ENCODE measurements around the gene NDUFAF8. TPM values are rescaled to one million over a fixed set of nuclear protein-coding genes. Genes with fewer than 3 reads are reported as not detected.
"Not testable (repeated sequence)": the region's sequence is repeated elsewhere in the genome, so short reads cannot be mapped to it uniquely, and the experiment has no call there.

The NDUFAF8 gene
- total and polyA plus RNA-seq, 7 donors = 8.6 to 52.4 (median 30.0) TPM

DNA sequence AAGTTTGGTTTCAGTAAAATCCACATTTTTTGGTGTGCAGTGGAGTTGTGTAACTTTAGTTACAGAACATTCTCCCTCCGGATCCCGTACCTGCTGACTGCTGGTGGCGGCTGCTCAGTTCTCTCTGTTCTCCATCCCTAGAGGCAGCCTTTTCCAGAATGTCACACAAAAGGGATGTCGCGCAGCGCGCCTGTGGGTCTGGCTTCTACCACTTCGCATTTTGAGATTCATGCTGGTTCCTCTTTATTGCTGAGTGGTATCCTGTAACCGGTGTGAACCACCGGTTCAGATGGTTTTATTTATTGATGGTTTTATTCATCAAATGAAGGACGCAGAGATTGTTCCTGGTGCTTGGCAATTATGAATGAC, 15.4 kb upstream of the NDUFAF8 start:
- Histone ChIP-seq H3K36me3 (peaks cover 0 to 13% (median 0%) of the 10 kb centered on the region in 4 donors), H3K4me3 (peak overlapping the region; percentile 35 to 87 (median 80)), H3K9me3 (no peaks in the 10 kb centered on the region), H3K27ac (peak overlapping the region; percentile 19 to 63 (median 46)), H3K4me1 (peaks cover 0 to 25% (median 18%) of the 10 kb centered on the region in 4 donors), H3K27me3 (no peaks in the 10 kb centered on the region)
- intact Hi-C loops (cut with DNase I) = loop anchor here (1.0 to 10.0 kb wide), 2 partner anchors 16 to 189 kb away; partner anchors contain the start of genes BAIAP2, NDUFAF8 and TEPSIN
- no peak for TF ChIP-seq POLR2A (IDR thresholded peaks at IDR 0.05)
- no peak for TF ChIP-seq POLR2AphosphoS5 (IDR thresholded peaks at IDR 0.05)
- no peak for TF ChIP-seq EP300 (IDR thresholded peaks at IDR 0.05)
- no peak for DNase-seq
- WGBS, 2 donors = 16% methylated on average over 11 of the region's 11 CpGs

GRCh38 chr17:81227630-81228029, 11.5 kb upstream of the NDUFAF8 start:
- not testable (repeated sequence) for H3K4me3 ChIP-seq, H3K27ac ChIP-seq, DNase-seq, H3K27me3 ChIP-seq, H3K9me3 ChIP-seq
- intact Hi-C loops (cut with DNase I) = loop anchor here (10.0 kb wide), 1 partner anchor 193 kb away; the partner anchor contains the start of gene BAIAP2
- Histone ChIP-seq H3K4me1 (peaks cover 0 to 10% (median 4%) of the 10 kb centered on the region in 4 donors), H3K36me3 (peaks cover 7 to 44% (median 21%) of the 10 kb centered on the region in 4 donors)
- 60 to 82% methylated on average over 2 of the region's 2 CpGs for WGBS, 2 donors

DNA sequence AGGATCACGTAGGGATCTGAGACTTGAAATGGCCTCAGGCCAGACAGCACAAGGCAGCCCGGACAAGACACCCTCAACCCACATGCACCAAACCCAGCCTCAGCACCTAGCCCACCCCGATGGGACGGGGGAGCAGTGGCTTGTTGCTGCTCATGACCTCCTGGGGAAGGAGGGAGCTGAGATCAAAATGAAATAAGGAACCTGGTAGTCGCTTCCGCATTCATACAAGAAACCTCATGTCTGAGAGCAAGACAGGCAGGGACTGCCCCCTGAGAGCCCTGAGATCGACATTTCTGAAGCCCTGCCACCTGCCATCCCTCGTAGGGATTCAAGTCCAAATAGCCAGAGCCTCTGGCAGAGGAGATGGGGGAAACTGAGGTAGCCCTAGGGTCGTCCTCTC, 10.7 kb upstream of the NDUFAF8 start:
- DNase-seq = no peak
- H3K27ac ChIP-seq = no peak overlapping the region
- 72 to 79% methylated on average over 9 of the region's 9 CpGs for WGBS, 2 donors
- peaks cover 0 to 7% (median 2%) of the 10 kb centered on the region in 4 donors for H3K4me1 ChIP-seq
- no peaks in the 10 kb centered on the region for H3K27me3 ChIP-seq
- H3K36me3 ChIP-seq = peaks cover 15 to 52% (median 27%) of the 10 kb centered on the region in 4 donors
- intact Hi-C loops (cut with DNase I) = loop anchor here (10.0 kb wide), 1 partner anchor 194 kb away; the partner anchor contains the start of gene BAIAP2
- TF ChIP-seq EP300 (IDR thresholded peaks at IDR 0.05) = no peak
- no peak for TF ChIP-seq POLR2AphosphoS5 (IDR thresholded peaks at IDR 0.05)
- TF ChIP-seq POLR2A (IDR thresholded peaks at IDR 0.05) = no peak
- no peak for TF ChIP-seq CTCF (IDR thresholded peaks at IDR 0.05)
- no peaks in the 10 kb centered on the region for H3K9me3 ChIP-seq
- no peak overlapping the region for H3K4me3 ChIP-seq

GRCh38 chr17:81228834-81229665, 10.1 kb upstream of the NDUFAF8 start:
- peaks cover 16 to 58% (median 29%) of the 10 kb centered on the region in 4 donors for H3K36me3 ChIP-seq
- WGBS, 2 donors = 89 to 92% methylated on average over 32 of the region's 32 CpGs
- H3K4me1 ChIP-seq = peaks cover 0 to under 1% (median 0%) of the 10 kb centered on the region in 4 donors
- H3K9me3 ChIP-seq = no peaks in the 10 kb centered on the region
- no peak for DNase-seq
- no peak overlapping the region for H3K27ac ChIP-seq
- intact Hi-C loops (cut with DNase I) = loop anchor here (10.0 kb wide), 1 partner anchor 194 kb away; the partner anchor contains the start of gene BAIAP2
- no peak overlapping the region for H3K4me3 ChIP-seq
- H3K27me3 ChIP-seq = no peaks in the 10 kb centered on the region
- TF ChIP-seq POLR2A (IDR thresholded peaks at IDR 0.05) (no peak), EP300 (IDR thresholded peaks at IDR 0.05) (no peak), POLR2AphosphoS5 (IDR thresholded peaks at IDR 0.05) (no peak), CTCF (IDR thresholded peaks at IDR 0.05) (no peak)

DNA sequence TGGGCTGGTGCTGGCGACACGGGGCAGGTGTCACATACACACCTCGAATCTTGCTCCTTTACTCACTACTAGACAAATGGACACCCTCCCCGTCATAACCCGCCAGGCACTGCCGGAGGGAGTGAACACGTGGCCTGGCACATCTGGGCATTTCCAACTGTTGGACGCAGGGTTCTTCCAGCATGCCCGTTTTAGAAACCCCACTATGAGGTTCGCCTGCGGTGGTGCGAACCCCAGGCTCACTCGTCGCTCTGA, 9.5 kb upstream of the NDUFAF8 start:
- DNase-seq = no peak

More for the DNA sequence above, 9.5 kb upstream of the NDUFAF8 start:
- intact Hi-C loops (cut with DNase I) = loop anchor here (10.0 kb wide), 1 partner anchor 195 kb away; the partner anchor contains the start of gene BAIAP2
- H3K9me3 ChIP-seq = no peaks in the 10 kb centered on the region
- H3K27ac ChIP-seq = no peak overlapping the region
- TF ChIP-seq CTCF (IDR thresholded peaks at IDR 0.05) (no peak), POLR2A (IDR thresholded peaks at IDR 0.05) (no peak), EP300 (IDR thresholded peaks at IDR 0.05) (no peak), POLR2AphosphoS5 (IDR thresholded peaks at IDR 0.05) (no peak)
- no peaks in the 10 kb centered on the region for H3K27me3 ChIP-seq
- WGBS, 2 donors = 94 to 95% methylated on average over 14 of the region's 14 CpGs
- H3K4me3 ChIP-seq = no peak overlapping the region
- H3K4me1 ChIP-seq = no peaks in the 10 kb centered on the region
- H3K36me3 ChIP-seq = peaks cover 16 to 64% (median 29%) of the 10 kb centered on the region in 4 donors
